GM19043 (cell line): ENCODE measurements around the gene PADI3.
"Not testable (repeated sequence)": the region's sequence is repeated elsewhere in the genome, so short reads cannot be mapped to it uniquely, and the experiment has no call there.

Experiments used
- ATAC-seq: cut with Tn5 transposase; IDR thresholded peaks from one replicate; pipeline ENCODE4 v1.9.1; 2021; ENCODE audit warnings: low read depth; ENCODE audit not compliant: unreplicated experiment

PADI3 gene

DNA sequence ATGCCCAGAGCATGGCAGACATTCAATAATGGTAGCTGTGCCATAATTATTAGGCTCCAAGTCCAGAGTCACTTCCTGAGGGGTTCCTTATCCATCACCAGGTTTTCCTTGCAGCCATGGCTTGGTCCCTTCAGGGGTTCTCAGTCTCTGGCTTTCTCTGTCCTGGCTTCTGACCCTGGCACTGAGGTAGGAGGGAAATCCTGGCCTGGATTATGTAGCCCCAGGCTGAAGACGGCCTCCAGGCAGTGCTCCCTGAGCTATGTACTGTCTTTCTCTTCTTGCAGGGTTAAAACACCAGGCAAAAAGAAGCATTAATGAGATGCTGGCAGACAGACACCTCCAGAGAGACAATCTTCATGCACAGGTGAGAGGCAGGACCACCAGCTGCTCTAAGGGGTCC lies 9.5 kb upstream of the PADI3 start:
- ATAC-seq = no peak

DNA sequence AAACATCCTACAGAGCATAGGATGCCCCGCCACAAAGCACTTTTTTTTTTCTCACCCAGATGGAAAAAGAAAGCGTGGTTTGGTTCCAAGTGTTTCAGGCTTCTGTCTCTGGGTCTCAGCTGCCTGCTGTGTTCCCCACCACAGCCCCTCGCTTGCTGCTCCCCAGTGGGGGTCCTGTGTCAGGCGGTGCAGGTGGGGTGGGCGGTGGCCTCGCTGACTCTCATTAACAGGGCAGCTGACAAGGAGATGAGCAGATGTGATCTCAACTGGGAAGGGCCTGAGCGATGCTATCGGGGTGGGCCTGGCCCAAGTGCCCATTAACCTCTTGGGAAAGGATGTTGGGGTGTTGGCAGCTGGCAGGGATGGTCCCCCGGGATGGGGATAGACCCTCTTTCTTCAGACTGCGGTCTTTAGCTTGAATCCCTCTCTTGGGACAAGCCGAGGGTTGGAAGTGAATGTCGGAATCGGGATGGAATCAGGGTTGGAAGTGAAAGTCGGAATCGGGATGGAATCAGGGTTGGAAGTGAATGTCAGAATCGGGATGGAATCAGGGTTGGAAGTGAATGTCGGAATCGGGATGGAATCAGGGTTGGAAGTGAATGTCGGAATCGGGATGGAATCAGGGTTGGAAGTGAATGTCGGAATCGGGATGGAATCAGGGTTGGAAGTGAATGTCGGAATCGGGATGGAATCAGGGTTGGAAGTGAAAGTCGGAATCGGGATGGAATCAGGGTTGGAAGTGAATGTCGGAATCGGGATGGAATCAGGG lies 7.7 kb upstream of the PADI3 start:
- not testable (repeated sequence) for ATAC-seq

DNA sequence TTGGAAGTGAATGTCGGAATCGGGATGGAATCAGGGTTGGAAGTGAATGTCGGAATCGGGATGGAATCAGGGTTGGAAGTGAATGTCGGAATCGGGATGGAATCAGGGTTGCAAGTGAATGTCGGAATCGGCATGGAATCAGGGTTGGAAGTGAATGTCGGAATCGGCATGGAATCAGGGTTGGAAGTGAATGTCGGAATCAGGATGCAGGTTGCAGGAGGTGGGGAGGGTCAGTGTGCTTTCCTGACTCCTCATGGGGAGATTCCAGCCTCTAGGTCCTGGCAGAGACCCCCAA lies 7.2 kb upstream of the PADI3 start:
- not testable (repeated sequence) for ATAC-seq

DNA sequence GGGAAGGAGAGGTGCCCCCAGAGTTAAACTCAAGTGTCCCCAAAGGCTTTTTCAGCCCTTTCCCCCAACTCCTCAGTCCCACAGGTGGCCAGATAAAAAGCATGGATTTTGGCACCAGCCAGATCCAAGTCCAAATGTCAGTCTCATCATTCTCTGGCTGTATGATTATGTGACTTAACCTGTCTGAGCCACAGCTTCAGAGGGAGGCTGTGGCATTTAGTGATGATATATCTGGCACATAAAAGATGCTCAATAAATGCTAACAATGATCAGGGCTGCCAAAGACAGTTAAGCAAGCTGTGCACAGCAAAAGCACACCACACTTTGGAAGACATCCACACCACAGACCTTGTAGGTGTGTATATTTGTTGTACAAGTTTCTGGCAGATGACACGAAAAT lies 5.6 kb upstream of the PADI3 start:
- no peak for ATAC-seq

DNA sequence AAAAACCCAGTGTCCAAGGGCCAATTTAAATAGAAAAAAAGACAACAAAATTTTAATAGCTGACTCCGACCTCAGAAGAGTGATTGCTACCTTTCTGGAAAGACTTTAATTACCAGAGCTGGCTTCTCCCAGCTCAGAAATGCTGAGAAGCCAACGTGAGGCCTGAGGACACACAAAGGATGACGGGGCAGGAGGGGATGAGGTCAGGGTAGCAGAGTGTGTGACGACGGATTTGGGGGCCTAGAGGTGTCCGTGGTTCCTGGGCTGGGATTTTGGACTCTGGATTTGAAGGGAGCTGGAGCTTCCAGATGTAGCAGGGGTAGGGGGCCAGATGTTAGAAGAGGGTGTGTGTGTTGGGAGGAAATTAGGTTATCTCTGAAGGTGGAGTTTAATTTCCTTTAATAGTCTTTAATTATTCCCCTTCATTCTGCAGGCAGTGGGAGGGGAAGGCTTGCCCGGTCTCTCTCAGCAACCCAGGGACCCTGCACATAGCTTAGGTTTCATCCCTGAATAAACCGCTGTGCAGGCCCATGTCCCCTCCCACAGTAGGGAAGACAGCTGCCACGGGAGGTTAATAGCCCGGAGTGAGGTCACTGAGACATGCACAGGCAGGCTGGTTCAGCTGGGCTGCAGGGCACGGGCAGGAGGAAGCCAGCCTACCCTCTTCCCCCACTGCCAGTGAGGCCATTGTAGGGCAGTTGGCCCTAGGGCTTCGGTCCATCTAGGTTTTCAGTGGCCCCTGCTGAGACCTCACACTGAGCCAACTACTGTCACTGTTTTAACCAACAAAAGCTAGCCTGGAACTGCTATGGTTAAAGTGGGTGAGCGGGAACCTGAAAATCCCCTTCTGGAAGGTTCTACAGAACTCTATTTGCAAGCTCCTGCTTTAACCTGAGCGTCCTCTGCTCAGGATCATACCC lies 3.8 kb upstream of the PADI3 start:
- no peak for ATAC-seq

DNA sequence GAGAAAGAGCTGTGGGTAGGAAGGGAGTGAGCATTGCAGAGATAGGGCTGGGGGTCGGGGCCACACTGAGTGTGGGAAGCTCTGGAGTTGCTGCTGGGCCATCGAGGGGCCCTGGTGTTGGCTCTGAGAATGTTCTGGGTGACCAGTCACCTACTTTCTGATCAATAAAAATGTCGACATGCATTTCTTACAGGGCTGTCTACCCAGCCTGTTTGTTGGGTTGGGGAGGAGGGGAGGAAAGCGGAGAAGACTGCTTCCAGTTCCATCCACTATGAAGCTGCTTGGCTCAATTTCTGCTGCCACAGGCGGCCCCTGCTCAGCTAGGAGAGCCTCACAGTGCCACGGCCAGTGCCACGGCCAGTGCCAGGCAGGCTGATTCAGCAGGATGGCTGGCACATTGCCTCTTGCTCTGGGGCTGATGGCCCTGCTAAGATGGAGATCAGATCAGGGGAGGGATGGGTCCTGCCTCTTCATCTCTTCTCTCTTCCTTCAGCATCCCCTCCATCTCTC lies 3.0 kb upstream of the PADI3 start:
- no peak for ATAC-seq

DNA sequence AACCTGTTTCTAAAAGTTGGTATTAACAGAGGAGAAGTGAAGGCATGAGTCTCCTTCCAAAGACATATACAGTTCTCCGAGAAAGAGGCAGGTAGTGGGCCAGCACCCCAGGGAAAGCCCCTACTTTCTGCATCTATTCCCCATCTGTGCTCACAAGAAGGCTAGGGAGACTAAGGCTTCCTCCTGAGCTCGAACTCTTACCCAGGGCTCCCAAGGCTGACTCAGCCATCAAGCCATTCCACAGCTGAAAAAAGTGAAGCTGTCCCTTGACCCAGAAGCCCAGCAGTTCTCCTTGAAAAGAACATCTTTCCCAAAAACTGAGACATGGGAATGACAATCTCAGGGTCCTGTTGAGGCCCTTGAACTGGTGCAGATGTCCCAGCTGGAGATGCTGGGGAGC lies 1.9 kb upstream of the PADI3 start:
- no peak for ATAC-seq

DNA sequence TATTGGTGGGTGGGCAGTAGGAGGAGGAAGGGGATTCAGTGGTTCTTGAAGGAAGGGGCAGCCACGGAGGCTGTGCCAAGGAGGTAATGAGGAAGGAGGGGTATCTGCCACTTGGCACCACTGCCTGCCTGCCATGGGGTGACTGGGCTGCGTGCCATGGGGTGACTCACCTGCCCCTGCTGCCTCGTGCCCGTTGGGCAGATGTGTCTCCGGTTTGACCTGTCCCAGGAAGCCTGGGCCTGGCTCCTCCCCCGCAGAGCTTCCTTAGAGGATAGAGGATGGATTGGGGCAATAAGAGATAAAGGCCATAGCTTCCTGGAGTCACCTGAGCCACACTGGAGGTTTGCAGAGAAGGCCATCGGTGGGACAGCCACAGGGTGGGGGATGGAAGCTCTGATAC lies 1.7 kb downstream of the PADI3 start:
- no peak for ATAC-seq

DNA sequence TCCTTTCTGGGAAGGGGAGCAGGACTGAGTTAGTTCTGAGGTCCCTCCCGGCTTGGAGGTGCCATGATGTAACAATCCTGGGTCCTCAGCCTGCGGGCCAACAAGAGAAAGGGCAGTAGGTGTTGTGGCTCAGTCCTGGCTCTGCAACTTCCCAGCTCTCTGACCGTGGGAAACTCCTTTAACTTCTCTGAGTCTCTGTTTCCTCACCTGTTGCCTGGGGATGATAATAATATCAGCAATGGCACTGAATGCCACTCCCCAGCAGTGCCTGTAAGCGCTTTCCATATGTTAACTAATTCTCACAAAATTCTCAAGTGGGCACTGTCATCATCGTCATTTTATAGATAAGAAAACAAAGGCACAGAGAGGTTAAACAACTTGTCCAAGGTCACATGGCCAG lies 2.3 kb downstream of the PADI3 start:
- ATAC-seq = no peak

DNA sequence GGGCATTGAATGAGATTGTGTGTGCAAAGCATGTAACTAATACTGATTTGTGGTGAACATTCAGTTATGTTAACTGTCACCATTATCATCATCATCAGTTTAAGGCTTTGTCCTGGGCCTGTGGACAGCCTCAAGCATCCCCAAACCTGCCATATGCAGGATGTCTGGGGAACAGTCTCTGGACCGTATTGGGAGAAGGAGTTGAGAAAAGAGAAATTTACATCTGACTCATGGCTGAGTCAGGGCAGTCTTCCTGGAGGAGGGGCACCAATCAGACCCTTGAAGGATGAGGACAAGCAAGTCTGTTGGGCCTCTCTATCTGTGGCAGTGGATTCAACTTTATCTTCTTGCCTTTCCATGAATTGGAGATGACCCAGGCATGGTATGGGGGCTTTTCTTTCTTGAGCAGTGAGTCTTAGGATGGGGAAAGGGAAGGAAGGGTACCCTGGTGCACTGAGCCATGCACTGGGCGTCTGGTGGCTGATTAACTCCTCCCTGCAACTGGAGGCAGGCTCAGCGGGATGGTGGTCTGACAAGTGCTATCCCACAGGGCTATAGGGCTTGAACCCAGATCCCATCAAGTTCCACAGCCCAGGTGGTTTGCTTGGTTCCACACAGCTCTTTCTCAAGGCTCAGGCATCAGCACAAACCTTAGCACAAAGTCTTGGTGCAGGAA lies 2.9 kb downstream of the PADI3 start:
- no peak for ATAC-seq

DNA sequence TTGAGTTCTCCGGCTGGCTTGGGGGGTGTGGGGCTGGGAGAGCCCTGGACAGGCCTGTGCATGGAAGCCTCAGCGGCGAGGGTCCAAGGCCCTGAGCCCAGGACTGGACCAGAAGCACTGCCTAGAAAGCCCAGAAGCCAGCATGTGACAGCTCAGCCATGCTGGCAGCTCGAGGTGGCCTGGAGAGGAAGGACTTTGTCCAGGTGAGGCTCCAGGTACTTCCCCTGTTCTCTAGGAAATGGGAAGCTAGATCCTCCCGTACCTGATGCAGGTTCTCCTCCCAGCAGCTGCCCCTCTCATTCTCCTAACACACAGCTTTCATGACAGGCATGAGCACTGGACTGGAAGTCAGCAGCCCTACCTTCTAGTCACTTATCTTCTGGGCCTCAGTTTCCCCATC lies 6.4 kb downstream of the PADI3 start:
- ATAC-seq = no peak

DNA sequence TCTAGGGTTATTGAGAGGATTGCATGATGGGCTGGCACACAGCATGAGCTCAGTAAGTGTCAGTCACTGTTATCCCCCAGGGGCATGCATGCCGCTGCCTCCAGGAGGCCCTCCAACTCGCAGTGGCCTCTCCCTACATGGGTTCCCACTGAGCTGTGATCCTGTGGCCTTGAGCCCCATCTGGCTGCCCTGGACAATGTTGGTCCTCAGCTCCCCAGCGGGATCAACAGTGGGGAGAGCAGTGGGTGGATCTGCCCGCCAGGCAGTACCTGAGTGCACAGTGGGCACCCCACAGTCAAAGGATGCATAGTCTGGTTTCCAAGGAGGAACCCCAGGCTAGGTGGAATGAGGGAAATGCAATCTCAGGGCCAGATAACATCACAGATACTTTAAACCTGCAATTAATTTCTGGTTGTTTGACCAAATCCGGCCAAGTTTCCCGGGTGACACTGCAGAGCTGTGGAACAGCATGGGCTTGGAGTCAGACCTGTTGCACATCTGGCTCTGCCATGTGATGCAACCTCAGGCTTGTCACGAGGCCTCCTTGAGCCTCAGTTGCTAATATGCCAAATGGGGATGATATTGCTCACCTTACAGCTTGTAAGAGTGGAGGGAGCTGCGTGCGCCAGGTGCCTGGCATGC lies 9.3 kb downstream of the PADI3 start:
- ATAC-seq = no peak

DNA sequence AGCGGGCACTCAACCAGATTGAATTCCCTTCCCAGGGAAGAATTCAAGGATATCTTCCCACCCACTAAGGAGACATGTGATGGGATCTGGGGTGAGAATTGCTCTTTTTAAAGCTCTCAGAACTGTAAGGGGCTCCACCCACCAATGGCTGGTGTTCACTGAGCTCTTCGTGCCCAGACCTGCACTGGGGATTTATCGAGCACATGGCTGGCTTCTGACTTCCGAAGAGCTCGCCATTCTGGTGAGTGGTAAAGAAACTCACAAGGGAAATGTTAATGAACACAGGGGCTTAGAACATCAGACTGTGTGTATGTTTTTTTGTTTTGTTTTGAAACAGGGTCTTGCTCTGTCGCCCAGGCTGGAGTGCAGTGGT lies 9.8 kb downstream of the PADI3 start:
- ATAC-seq = no peak

DNA sequence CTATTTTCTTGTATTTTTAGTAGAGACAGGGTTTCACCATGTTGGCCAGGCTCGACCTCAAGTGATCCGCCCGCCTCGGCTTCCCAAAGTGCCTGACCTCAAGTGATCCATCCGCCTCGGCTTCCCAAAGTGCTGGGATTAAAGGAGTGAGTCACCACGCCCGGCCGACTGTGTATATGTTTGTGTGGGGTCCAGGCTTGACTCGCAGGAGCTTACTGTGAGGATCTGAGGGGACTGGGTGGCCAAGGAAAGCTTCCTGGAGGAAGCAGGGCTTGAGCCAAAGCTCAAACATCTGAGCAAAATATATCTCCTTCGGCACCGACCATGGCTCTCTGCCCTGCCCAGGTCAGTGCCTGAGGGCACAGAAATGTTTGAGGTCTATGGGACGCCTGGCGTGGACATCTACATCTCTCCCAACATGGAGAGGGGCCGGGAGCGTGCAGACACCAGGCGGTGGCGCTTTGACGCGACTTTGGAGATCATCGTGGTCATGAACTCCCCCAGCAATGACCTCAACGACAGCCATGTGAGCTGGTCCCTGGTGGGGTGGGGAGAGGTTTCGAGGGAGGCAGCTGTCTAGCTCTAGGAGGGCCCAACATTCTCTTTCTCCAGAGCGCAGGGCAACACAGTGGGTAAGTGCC lies 10.5 kb downstream of the PADI3 start:
- no peak for ATAC-seq

DNA sequence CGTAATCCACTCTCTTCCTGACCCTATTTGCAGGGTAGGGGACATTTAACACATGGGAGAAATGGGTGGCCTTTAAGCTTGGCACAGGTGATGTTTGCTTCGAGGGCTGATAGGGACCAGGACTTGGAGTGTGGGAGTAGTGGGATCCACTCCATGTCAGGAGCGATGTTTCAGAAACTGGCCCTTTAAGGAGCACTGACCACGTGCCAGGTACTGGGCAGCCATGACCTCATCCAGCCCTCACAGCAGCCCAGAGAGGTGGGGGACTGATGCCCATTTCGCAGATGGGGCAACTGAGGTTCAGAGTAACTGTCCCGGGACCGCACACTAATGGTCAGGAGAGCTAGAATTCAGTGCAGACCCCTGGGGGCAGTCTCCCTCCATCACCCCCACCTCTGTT lies 11.4 kb downstream of the PADI3 start:
- no peak for ATAC-seq

DNA sequence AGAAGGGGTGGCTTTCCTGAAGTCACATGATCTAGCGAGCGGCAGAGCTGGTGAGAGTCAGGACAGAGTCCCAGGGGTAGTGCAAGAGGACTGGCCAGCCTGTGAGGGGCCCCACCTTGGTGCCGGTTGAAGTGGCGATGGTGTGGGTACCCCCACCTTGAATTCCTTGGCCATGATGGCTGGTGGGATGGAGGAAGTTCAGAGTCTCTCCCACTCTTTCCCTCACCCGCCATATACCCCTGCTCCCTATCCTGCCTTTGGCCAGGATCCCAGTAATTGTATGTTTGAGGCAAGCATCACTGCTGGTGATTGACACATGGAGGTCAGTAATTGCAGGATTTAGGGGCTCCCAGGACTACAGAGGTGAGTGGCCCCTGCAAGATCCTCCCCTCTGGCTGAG lies 11.8 kb downstream of the PADI3 start:
- ATAC-seq = no peak

DNA sequence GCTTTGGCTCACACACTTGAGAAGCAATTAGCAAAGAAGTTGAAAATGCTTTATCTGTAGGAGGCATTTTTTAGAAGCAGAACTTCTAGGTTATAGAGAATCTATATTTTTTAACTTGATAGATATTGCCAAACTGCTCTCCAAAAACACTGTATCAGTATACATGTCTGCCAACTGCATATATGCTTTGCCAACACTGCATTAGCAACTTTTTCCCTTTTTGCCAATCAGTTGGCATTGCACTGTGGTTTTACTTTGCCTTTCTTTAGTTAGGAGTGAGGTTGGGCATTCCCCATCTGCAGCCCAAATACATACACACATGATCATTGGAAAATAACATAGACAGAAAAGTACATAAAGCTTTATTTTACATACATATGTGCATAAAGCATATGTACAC lies 15.0 kb downstream of the PADI3 start:
- no peak for ATAC-seq

DNA sequence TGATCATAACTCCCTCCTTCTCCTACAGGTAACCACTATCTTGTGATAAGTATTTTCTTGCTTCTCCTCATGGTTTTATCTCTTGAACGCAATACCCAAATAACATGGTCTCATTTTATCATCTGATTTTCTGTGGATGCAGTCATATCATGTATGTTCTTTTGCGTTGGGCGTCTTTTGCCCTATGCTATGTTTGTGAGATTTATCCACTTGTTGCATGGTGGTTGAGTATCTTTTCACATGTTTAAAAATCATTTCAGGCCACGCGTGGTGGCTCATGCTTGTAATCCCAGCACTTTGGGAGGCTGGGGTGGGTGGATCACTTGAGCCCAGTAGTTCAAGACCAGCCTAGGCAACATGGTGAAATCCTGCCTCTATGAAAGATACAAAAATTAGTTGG lies 15.6 kb downstream of the PADI3 start:
- ATAC-seq = no peak

DNA sequence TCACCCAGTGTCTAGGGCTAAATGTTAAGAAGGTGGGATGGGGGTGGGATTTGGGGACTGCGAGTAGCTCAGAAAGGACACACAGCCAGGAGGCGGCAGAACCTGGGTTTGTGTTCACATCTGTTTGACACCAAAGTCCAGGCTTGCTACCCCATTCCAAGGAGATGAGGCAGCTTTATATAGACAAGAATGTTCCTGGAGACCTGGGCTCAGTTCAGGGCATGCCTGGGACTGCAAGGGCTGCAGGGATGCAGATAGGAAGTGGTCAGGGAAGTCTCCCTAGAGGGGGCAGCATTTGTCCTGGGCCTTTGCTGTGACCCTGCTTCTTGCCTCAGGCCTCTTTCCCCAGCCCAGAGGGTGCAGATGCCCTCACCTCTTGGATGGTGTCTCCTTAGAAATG lies 16.3 kb downstream of the PADI3 start:
- ATAC-seq = no peak

DNA sequence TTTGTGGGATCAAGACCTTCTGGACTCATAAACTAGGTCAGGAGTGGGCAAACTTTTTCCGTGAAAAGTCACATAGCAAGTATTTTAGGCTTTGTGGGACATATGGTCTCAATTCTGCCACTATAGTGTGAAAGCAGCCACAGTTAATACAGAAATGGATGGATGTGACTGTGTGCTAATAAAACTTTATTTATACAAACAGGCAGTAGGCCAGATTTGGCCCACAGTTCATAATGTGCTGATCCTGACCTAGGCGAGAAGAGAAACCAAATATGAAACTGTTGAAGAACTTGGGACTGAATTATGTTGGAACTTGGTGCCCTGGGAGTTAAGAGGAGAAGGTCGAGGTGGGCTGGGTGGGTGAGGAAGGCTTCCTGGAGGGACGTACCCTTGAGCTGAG lies 17.1 kb downstream of the PADI3 start:
- ATAC-seq = no peak
